Coronary artery (tissue), 2 donors: Measurements from ENCODE around the gene MAPT.

Source experiments
- DNase-seq: peaks from one replicate; pipeline ENCODE4 v3.0.0-alpha.2; 2017; ENCODE audit warnings: low spot score
- H3K27ac ChIP-seq, 2 donors: fragments of 200-600 bp; sonication (generic); one replicate each; pipeline ENCODE4 v1.5.1; 2016 to 2019
- H3K4me3 ChIP-seq: fragments of 200-600 bp; sonication (generic); 2 replicates; pipeline ENCODE4 v1.5.1; 2016; ENCODE audit warnings: mild to moderate bottlenecking, moderate library complexity
- CTCF ChIP-seq: fragments of 200-600 bp; sonication (generic); IDR thresholded peaks from one replicate; pipeline ENCODE4 v1.5.1; 2019; ENCODE audit warnings: antibody characterized with exemption

Gene MAPT

GRCh38 chr17:45969726-45970125 is 75.4 kb downstream of the MAPT start:
- TF ChIP-seq CTCF = no peak
- H3K27ac ChIP-seq = no peak overlapping the region
- no peak overlapping the region for H3K4me3 ChIP-seq
- DNase-seq = no peak

- H3K4me3 ChIP-seq = no peak overlapping the region
- DNase-seq = no peak
- TF ChIP-seq CTCF = no peak
- H3K27ac ChIP-seq = no peak overlapping the region
Measured at GRCh38 chr17:45970659-45971058, 76.3 kb downstream of the MAPT start.

- H3K4me3 ChIP-seq = no peak overlapping the region
- H3K27ac ChIP-seq = no peak overlapping the region
- no peak for DNase-seq
- TF ChIP-seq CTCF = no peak
Measured at GRCh38 chr17:45971698-45972141, 77.4 kb downstream of the MAPT start.

- TF ChIP-seq CTCF = no peak
- DNase-seq = no peak
- Histone ChIP-seq H3K27ac (no peak overlapping the region), H3K4me3 (no peak overlapping the region)
Measured at GRCh38 chr17:45972531-45972930, 78.2 kb downstream of the MAPT start.

- DNase-seq = no peak
- Histone ChIP-seq H3K4me3 (no peak overlapping the region), H3K27ac (no peak overlapping the region)
- no peak for TF ChIP-seq CTCF
Measured at GRCh38 chr17:45973099-45973780, 78.9 kb downstream of the MAPT start.

GRCh38 chr17:45973946-45974859 is 79.8 kb downstream of the MAPT start:
- no peak overlapping the region for H3K27ac ChIP-seq
- no peak for DNase-seq
- no peak for TF ChIP-seq CTCF
- H3K4me3 ChIP-seq = no peak overlapping the region
